ENCODE results near the gene KLHDC2.
"Not testable (repeated sequence)": the region's sequence is repeated elsewhere in the genome, so short reads cannot be mapped to it uniquely, and the experiment has no call there.

Gene KLHDC2

GRCh38 chr14:49745191-49745590 is 22.8 kb upstream of the KLHDC2 start:
- no peak overlapping the region for H3K27ac ChIP-seq (ENCODE audit: low read length)
- H3K4me1 ChIP-seq (ENCODE audit: insufficient read depth, low read length): no peaks in the 10 kb centered on the region
- H3K4me3 ChIP-seq (ENCODE audit: low read depth in 1 of 2, low read length in 2 of 2): no peak overlapping the region
- no peaks in the 10 kb centered on the region for H3K79me2 ChIP-seq (ENCODE audit: insufficient read depth, low read length)
- no peaks in the 10 kb centered on the region for H3K36me3 ChIP-seq (ENCODE audit: insufficient read depth, low read length)
- no peak for TF ChIP-seq CTCF (IDR thresholded peaks at IDR 0.05; ENCODE audit: borderline replicate concordance, extremely low read depth, low read length, poor library complexity, severe bottlenecking)
- TF ChIP-seq EZH2 (IDR thresholded peaks at IDR 0.05; ENCODE audit: borderline replicate concordance, low read depth, low read length, severe bottlenecking): no peak
- no peaks in the 10 kb centered on the region for H3K9me3 ChIP-seq (ENCODE audit: insufficient read depth, low read length, severe bottlenecking)
- H2AFZ ChIP-seq (ENCODE audit: low read depth, low read length): no peak overlapping the region
- DNase-seq (no peak), ATAC-seq (ENCODE audit: insufficient read depth, low read depth) (no peak)
- no peak overlapping the region for H3K4me2 ChIP-seq (ENCODE audit: insufficient read depth, low read length)
- H3K27me3 ChIP-seq (ENCODE audit: insufficient read depth, low read length, poor library complexity): no peaks in the 10 kb centered on the region
- no peak overlapping the region for H3K9ac ChIP-seq (ENCODE audit: low read depth, low read length)
- H4K20me1 ChIP-seq (ENCODE audit: insufficient read depth, low read length): no peaks in the 10 kb centered on the region

GRCh38 chr14:49746476-49746875 is 21.5 kb upstream of the KLHDC2 start:
- DNase-seq; H3K27ac ChIP-seq (ENCODE audit: low read length); H3K9me3 ChIP-seq (ENCODE audit: insufficient read depth, low read length, severe bottlenecking); H3K4me1 ChIP-seq (ENCODE audit: insufficient read depth, low read length); H3K79me2 ChIP-seq (ENCODE audit: insufficient read depth, low read length); H3K4me2 ChIP-seq (ENCODE audit: insufficient read depth, low read length); ATAC-seq (ENCODE audit: insufficient read depth, low read depth); H3K27me3 ChIP-seq (ENCODE audit: insufficient read depth, low read length, poor library complexity); H2AFZ ChIP-seq (ENCODE audit: low read depth, low read length); H3K36me3 ChIP-seq (ENCODE audit: insufficient read depth, low read length); H3K9ac ChIP-seq (ENCODE audit: low read depth, low read length); H3K4me3 ChIP-seq (ENCODE audit: low read depth in 1 of 2, low read length in 2 of 2); H4K20me1 ChIP-seq (ENCODE audit: insufficient read depth, low read length): not testable (repeated sequence)

GRCh38 chr14:49754570-49755097 is 13.3 kb upstream of the KLHDC2 start:
- H4K20me1 ChIP-seq (ENCODE audit: insufficient read depth, low read length): no peaks in the 10 kb centered on the region
- no peaks in the 10 kb centered on the region for H3K27me3 ChIP-seq (ENCODE audit: insufficient read depth, low read length, poor library complexity)
- no peaks in the 10 kb centered on the region for H3K36me3 ChIP-seq (ENCODE audit: insufficient read depth, low read length)
- DNase-seq (no peak), ATAC-seq (ENCODE audit: insufficient read depth, low read depth) (no peak)
- no peak overlapping the region for H3K9ac ChIP-seq (ENCODE audit: low read depth, low read length)
- no peaks in the 10 kb centered on the region for H3K4me1 ChIP-seq (ENCODE audit: insufficient read depth, low read length)
- H3K9me3 ChIP-seq (ENCODE audit: insufficient read depth, low read length, severe bottlenecking): no peaks in the 10 kb centered on the region
- no peak overlapping the region for H3K4me2 ChIP-seq (ENCODE audit: insufficient read depth, low read length)
- no peak overlapping the region for H2AFZ ChIP-seq (ENCODE audit: low read depth, low read length)
- H3K27ac ChIP-seq (ENCODE audit: low read length): no peak overlapping the region
- no peaks in the 10 kb centered on the region for H3K79me2 ChIP-seq (ENCODE audit: insufficient read depth, low read length)
- TF ChIP-seq EZH2 (IDR thresholded peaks at IDR 0.05; ENCODE audit: borderline replicate concordance, low read depth, low read length, severe bottlenecking) (no peak), CTCF (IDR thresholded peaks at IDR 0.05; ENCODE audit: borderline replicate concordance, extremely low read depth, low read length, poor library complexity, severe bottlenecking) (no peak)
- H3K4me3 ChIP-seq (ENCODE audit: low read depth in 1 of 2, low read length in 2 of 2): no peak overlapping the region

GRCh38 chr14:49755378-49755777 is 12.6 kb upstream of the KLHDC2 start:
- DNase-seq (no peak), ATAC-seq (ENCODE audit: insufficient read depth, low read depth) (no peak)
- Histone ChIP-seq H3K36me3 (ENCODE audit: insufficient read depth, low read length) (no peaks in the 10 kb centered on the region), H3K27me3 (ENCODE audit: insufficient read depth, low read length, poor library complexity) (no peaks in the 10 kb centered on the region), H2AFZ (ENCODE audit: low read depth, low read length) (no peak overlapping the region), H3K4me3 (ENCODE audit: low read depth in 1 of 2, low read length in 2 of 2) (no peak overlapping the region), H4K20me1 (ENCODE audit: insufficient read depth, low read length) (no peaks in the 10 kb centered on the region), H3K9me3 (ENCODE audit: insufficient read depth, low read length, severe bottlenecking) (no peaks in the 10 kb centered on the region), H3K79me2 (ENCODE audit: insufficient read depth, low read length) (no peaks in the 10 kb centered on the region), H3K27ac (ENCODE audit: low read length) (no peak overlapping the region), H3K9ac (ENCODE audit: low read depth, low read length) (no peak overlapping the region), H3K4me1 (ENCODE audit: insufficient read depth, low read length) (no peaks in the 10 kb centered on the region), H3K4me2 (ENCODE audit: insufficient read depth, low read length) (no peak overlapping the region)
- TF ChIP-seq EZH2 (IDR thresholded peaks at IDR 0.05; ENCODE audit: borderline replicate concordance, low read depth, low read length, severe bottlenecking) (no peak), CTCF (IDR thresholded peaks at IDR 0.05; ENCODE audit: borderline replicate concordance, extremely low read depth, low read length, poor library complexity, severe bottlenecking) (no peak)
